GM11168 (cell line): ENCODE results near the gene OR2F2.

ENCODE experiments used
- in situ Hi-C: fragments of 300-500 bp; cut with MboI; formaldehyde crosslinking; loops from one replicate; pipeline ENCODE4 v1.12.0; 2022; ENCODE audit warnings: low sequenced_read_pairs; ENCODE audit not compliant: unreplicated experiment

OR2F2 gene, protein sequence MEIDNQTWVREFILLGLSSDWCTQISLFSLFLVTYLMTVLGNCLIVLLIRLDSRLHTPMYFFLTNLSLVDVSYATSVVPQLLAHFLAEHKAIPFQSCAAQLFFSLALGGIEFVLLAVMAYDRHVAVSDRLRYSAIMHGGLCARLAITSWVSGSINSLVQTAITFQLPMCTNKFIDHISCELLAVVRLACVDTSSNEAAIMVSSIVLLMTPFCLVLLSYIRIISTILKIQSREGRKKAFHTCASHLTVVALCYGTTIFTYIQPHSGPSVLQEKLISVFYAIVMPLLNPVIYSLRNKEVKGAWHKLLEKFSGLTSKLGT

GRCh38 chr7:143934526-143935325, at the start of gene OR2F2:
OR2F2 (plus strand) TSS chr7:143935233; CDS start chr7:143935233, 0 bp downstream.
- in situ Hi-C loops, result no loop called here

GRCh38 chr7:143885951-143886350, 49.1 kb upstream of the OR2F2 start:
- in situ Hi-C loops, result no loop called here

DNA sequence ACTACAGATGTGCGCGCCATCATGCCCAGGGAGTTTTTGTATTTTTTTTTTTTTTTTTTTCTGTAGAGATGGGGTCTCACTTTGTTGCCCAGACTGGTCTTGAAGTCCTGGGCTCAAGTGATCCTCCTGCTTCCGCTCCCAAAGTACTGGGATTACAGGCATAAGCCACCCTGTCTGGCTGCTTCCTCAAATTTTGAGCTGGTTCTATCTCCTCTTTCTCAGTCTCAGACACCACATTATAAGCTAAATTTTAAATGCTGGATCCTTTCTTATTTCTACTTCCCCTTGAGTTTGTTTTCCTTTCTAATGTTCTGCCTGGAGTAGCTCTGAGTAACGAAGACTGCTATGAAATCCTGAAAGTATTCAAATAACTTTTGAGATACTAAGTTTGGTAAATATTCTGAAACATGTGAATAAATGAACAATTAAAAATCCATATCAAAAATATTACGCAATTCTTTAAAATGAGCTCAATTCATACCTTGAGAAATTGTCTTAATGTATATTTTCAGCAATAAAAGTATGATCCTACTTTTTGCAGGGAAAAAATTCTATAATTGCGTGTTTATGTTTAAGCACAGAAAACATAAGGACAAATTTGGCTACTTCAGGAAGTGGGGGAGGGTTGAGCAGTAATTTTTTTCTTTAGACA, 48.1 kb upstream of the OR2F2 start:
- in situ Hi-C loops, result no loop called here

- in situ Hi-C loops, result no loop called here
These were observed 46.0 kb upstream of the OR2F2 start for GRCh38 chr7:143889068-143889467.

GRCh38 chr7:143890558-143890957, 44.5 kb upstream of the OR2F2 start:
- in situ Hi-C loops, result no loop called here

- in situ Hi-C loops, result no loop called here
These were observed 43.6 kb upstream of the OR2F2 start for GRCh38 chr7:143891457-143891856.

DNA sequence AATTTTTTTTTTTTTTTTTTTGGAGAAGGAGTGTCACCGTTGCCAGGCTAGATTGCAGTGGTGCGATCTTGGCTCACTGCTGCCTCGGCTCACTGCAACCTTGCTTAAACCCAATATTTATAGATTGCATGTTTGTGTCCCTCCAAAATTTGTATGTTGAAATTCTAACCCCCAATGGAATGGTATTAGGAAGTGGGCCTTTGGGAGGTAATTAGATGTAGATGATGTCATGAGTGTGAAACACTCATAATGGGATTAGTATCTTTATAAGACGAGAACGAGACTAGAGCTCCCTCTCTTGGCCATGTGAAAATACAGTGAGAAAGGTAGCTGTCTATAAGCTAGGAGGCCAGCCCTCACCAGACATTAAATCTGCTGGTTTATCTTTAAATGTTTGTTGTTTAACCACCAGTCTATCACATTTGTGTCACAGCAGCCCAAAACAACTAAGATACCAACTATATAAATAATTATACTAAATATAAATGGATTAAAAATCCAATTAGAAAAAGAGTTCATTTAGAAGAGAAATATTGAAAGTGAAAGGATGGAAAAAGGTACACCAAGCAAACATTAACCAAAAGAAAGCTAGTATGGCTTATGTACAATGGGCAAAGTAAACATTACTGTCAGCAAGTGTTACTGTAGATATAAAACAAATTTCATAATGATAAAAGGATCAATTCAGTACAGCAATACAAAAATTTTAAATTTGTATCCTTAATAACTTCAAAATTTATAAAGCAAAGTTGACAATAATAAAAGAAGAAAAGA, 42.3 kb upstream of the OR2F2 start:
- in situ Hi-C loops, result no loop called here

- in situ Hi-C loops, result no loop called here
These were observed 38.4 kb upstream of the OR2F2 start for GRCh38 chr7:143896667-143897066.

DNA sequence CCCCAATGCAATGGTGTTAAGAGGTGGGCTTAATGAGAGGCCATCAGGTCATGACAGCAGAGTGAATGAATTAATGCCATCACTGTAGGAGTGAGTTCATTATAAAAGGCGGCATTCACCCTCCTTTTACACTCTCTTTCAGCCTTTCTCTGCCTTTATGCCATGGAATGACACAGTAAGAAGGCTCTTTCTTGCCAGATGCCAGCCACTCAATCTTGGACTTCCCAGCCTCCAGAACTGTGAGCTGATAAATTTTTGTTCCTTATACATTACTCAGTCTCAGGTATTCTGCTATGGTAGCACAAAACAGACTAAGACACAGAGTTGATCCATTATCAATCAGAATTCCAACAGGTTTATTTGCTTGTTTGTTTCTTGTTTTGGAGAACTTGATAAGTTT, 36.2 kb upstream of the OR2F2 start:
- in situ Hi-C loops, result no loop called here

GRCh38 chr7:143900230-143900766, 34.7 kb upstream of the OR2F2 start:
- in situ Hi-C loops, result no loop called here

GRCh38 chr7:143901332-143901667, 33.7 kb upstream of the OR2F2 start:
- in situ Hi-C loops, result no loop called here

- in situ Hi-C loops, result no loop called here
These were observed 33.2 kb upstream of the OR2F2 start, which contains the start of gene TCAF1 for GRCh38 chr7:143901668-143902331. TCAF1 (minus strand) TSS chr7:143902176; CDS start chr7:143876608, 25,568 bp downstream.

GRCh38 chr7:143902332-143902899, 32.6 kb upstream of the OR2F2 start:
- in situ Hi-C loops, result no loop called here

GRCh38 chr7:143905509-143905908, 29.5 kb upstream of the OR2F2 start:
- in situ Hi-C loops, result no loop called here

- in situ Hi-C loops, result no loop called here
These were observed 28.9 kb upstream of the OR2F2 start for GRCh38 chr7:143906151-143906550.

GRCh38 chr7:143906895-143907294, 28.1 kb upstream of the OR2F2 start:
- in situ Hi-C loops, result no loop called here

GRCh38 chr7:143908120-143908519, 26.9 kb upstream of the OR2F2 start:
- in situ Hi-C loops, result no loop called here

DNA sequence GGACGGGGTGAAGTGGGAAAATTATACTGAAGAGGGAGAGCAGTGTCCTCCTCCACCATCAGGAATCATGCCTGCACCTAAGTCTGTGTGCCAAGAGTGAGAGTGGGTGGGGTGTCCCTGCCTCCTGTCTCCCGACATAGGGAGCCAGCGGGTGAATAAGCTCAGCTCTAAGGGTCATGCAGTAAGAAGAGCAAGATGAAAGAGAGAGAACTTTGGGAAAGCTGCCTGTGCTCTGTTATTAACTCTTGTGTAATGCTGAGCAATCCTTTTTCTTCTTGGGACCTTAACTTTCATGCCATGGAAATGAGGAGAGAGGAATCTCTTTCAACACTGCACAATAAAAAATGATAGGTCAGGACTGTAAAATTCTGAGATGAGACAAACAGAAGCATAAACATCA, 25.2 kb upstream of the OR2F2 start:
- in situ Hi-C loops, result no loop called here
